Activated naive CD4-positive, alpha-beta T cell treated with anti-CD3 and anti-CD28 coated beads, Interleukin-2, amount 50 U/mL, for 16 hours (primary cell): ENCODE results near the gene SFTPD.

Source experiments
- DNase-seq: peaks from one replicate; pipeline ENCODE4 v3.0.0-alpha.2; 2020

The SFTPD gene

GRCh38 chr10:79944428-79945395 is 4.2 kb downstream of the SFTPD start:
- no peak for DNase-seq

GRCh38 chr10:79943871-79944270 is 5.0 kb downstream of the SFTPD start:
- no peak for DNase-seq

GRCh38 chr10:79942261-79943185 is 6.4 kb downstream of the SFTPD start:
- no peak for DNase-seq

- no peak for DNase-seq
Measured at GRCh38 chr10:79941585-79942210, 7.2 kb downstream of the SFTPD start.

- no peak for DNase-seq
Measured at GRCh38 chr10:79941146-79941545, 7.8 kb downstream of the SFTPD start.

GRCh38 chr10:79940431-79940830 is 8.5 kb downstream of the SFTPD start:
- DNase-seq: no peak

GRCh38 chr10:79939969-79940368 is 8.9 kb downstream of the SFTPD start:
- no peak for DNase-seq

GRCh38 chr10:79938728-79939406 is 10.0 kb downstream of the SFTPD start:
- DNase-seq: no peak

- DNase-seq: no peak
Measured at GRCh38 chr10:79937701-79938151, 11.2 kb downstream of the SFTPD start.

GRCh38 chr10:79936625-79937615 is 12.0 kb downstream of the SFTPD start:
- DNase-seq: no peak

- no peak for DNase-seq
Measured at GRCh38 chr10:79933961-79934360, 14.9 kb downstream of the SFTPD start.

GRCh38 chr10:79932841-79933379 is 16.0 kb downstream of the SFTPD start:
- DNase-seq: no peak

GRCh38 chr10:79932307-79932706 is 16.6 kb downstream of the SFTPD start:
- no peak for DNase-seq

GRCh38 chr10:79930751-79931150 is 18.2 kb downstream of the SFTPD start:
- DNase-seq: no peak

GRCh38 chr10:79930267-79930666 is 18.6 kb downstream of the SFTPD start:
- DNase-seq: no peak

GRCh38 chr10:79929409-79929904 is 19.4 kb downstream of the SFTPD start:
- DNase-seq: peak; percentile 74

GRCh38 chr10:79928028-79928583 is 20.8 kb downstream of the SFTPD start:
- DNase-seq: no peak

- DNase-seq: no peak
Measured at GRCh38 chr10:79927111-79927828, 21.6 kb downstream of the SFTPD start.

GRCh38 chr10:79926037-79926436 is 22.9 kb downstream of the SFTPD start:
- DNase-seq: no peak

- no peak for DNase-seq
Measured at GRCh38 chr10:79925614-79926013, 23.3 kb downstream of the SFTPD start.
